Coronary artery (tissue), 2 donors: ENCODE results near the gene ZEB2.

ENCODE experiments used
- DNase-seq: peaks from one replicate; pipeline ENCODE4 v3.0.0-alpha.2; 2017; ENCODE audit warnings: low spot score
- H3K27ac ChIP-seq, 2 donors: fragments of 200-600 bp; sonication (generic); one replicate each; pipeline ENCODE4 v1.5.1; 2016 to 2019
- H3K4me3 ChIP-seq: fragments of 200-600 bp; sonication (generic); 2 replicates; pipeline ENCODE4 v1.5.1; 2016; ENCODE audit warnings: mild to moderate bottlenecking, moderate library complexity
- TF ChIP-seq, protein P1 (sequence below): fragments of 200-600 bp; sonication (generic); IDR thresholded peaks from one replicate; pipeline ENCODE4 v1.5.1; 2019; ENCODE audit warnings: antibody characterized with exemption

ZEB2 gene

DNA sequence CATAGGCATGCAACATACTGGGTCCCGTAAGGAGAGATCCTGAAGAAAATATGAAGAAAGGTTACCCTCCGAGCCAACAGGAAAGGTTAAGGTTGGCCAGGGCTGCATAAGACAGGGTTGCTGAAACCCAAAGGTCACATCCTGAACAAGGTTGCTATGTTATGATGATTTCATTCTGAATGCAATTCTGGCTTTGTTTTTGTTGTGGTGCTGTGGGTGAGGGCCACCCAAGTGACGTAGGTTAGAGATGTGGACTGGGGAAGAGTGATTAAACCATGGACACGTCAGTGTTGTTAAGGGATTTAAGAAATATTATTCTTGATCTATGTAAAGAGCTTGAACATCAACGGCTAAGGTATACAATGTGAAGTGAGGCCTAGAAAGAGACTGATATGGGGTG is 60.0 kb downstream of the ZEB2 start:
- peak overlapping the region; percentile 61 for H3K4me3 ChIP-seq
- no peak for DNase-seq
- TF ChIP-seq, protein P1, sequence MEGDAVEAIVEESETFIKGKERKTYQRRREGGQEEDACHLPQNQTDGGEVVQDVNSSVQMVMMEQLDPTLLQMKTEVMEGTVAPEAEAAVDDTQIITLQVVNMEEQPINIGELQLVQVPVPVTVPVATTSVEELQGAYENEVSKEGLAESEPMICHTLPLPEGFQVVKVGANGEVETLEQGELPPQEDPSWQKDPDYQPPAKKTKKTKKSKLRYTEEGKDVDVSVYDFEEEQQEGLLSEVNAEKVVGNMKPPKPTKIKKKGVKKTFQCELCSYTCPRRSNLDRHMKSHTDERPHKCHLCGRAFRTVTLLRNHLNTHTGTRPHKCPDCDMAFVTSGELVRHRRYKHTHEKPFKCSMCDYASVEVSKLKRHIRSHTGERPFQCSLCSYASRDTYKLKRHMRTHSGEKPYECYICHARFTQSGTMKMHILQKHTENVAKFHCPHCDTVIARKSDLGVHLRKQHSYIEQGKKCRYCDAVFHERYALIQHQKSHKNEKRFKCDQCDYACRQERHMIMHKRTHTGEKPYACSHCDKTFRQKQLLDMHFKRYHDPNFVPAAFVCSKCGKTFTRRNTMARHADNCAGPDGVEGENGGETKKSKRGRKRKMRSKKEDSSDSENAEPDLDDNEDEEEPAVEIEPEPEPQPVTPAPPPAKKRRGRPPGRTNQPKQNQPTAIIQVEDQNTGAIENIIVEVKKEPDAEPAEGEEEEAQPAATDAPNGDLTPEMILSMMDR: no peak
- H3K27ac ChIP-seq: peak overlapping the region; percentile 50 to 61

DNA sequence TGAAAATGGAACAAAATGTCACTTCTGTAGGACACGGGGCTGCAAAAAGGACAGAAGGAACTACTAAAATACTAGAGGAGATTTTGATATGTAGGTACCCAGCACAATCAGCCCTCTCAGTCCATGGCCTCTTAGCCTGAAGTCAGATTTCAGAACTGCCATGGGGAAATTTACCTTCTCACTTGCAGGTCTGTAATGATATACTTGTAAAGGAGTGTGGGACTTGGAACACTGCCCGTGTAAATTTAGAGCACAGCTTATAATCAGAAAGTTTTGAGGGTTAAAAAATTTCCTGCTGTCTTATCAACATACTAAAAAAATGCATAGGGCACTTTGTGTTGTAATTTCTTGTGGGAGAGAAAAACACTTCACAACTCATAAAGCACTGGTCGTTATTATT is 60.6 kb downstream of the ZEB2 start:
- DNase-seq: no peak
- TF ChIP-seq, protein P1: no peak
- Histone ChIP-seq H3K27ac (peak overlapping the region; percentile 14 to 61), H3K4me3 (peak overlapping the region; percentile 61)

DNA sequence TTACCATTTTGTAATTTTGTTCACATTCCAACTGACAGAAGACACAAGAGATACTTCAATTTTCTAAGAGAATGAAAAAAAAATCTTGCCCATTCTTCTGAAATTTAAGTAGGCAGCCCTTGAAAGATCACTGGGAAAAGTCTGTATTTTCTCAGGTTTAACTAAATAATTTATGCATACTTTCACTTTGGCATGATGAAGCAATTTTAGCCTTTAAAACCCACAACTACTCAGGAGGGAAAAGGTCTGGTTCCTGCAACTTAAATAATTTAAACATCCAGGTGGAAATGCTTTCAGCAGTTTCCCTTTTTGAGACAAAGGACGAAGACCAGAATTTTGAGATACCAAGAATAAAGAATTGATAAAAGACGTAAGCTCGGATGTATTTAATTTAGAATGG is 61.4 kb downstream of the ZEB2 start:
- no peak for DNase-seq
- H3K27ac ChIP-seq: peak overlapping the region in 1 of 2 donors; percentile 14
- TF ChIP-seq, protein P1: no peak
- no peak overlapping the region for H3K4me3 ChIP-seq

DNA sequence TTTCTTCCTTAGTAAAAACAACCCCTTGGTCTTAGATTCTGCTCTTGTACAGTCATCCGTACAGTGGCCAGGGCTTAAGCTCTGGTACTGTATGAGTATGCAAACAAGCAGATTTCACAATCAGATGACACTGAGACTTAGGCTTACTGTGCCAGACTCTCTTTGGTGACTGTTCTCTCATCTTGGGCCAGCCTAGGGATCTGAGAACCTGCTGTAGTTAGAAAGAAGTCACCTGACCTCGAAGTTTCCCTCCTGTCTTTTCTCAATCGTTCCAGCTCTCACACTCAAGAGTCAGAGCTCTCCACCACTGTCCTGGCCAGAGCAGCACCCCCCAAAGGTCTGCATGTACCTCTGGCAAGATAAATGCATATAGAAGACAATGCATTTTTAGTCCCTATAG is 63.2 kb downstream of the ZEB2 start:
- no peak for DNase-seq
- no peak overlapping the region for H3K4me3 ChIP-seq
- TF ChIP-seq, protein P1: no peak
- H3K27ac ChIP-seq: peak overlapping the region in 1 of 2 donors; percentile 46

DNA sequence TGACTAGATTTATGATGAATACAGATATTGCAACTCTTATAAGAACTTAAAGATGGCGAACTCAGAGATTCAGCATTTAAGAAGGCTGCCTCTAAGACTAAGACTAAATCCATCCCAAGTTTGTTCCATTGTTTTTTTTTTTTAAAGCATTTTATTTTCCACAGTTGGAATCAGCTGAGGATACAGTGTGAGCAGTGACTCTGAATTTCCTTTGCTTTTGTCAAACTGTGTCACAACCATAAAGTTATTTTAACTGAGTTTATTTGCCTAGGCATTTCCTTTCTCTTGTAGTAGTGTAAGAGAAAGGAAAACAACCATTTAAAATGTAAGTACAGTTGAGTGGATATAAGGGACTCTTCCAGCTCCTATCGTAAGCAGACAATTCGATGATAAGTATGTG is 63.9 kb downstream of the ZEB2 start:
- TF ChIP-seq, protein P1: no peak
- H3K4me3 ChIP-seq: peak overlapping the region; percentile 8
- H3K27ac ChIP-seq: peak overlapping the region in 1 of 2 donors; percentile 37

DNA sequence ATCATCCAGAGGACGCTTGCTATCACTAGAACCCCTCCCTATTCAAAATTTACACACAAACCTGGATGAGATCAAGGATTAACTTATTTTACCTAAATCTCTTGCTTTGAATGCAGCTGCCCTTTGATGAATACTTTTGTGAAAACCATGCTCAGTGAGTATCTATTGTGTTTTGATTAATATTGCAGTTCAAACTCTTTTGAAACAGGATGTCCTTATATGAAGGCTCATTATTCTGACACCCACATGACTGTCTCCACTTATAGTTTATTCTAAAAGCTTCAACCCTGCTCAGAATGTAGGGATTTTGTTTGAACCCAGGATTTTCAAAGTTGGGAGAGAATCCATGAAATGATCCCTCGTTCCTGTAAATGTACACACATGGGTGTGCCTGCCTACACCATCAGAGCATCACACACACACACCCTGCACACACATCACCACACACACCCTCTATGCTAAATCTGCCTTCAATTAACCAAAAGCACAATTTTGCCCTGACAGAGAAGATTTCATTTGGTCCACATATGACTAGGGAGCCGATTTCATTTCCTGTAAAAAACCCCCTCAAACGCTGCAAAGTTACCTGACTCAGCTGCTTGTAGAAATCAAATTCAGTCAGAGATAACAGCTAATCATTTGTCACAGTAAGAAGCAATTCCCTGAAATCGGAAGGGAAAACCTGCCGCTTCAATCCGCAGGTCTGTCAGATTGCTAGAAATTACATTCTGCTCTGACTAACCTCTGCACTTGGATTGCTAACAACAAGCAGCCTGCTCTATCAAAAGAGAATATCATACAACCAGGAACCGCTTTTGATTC is 65.2 kb downstream of the ZEB2 start:
- TF ChIP-seq, protein P1: no peak
- Histone ChIP-seq H3K27ac (peak overlapping the region in 1 of 2 donors; percentile 28), H3K4me3 (peak overlapping the region; percentile 8)
- DNase-seq: no peak

More for the DNA sequence above, 63.9 kb downstream of the ZEB2 start:
- DNase-seq: no peak
